Activated T-helper 1 cell treated with Interleukin-2 at 50 U/mL for 16 hours (primary cell): ENCODE data around the gene IFNA14.
"Not testable (repeated sequence)": the region's sequence is repeated elsewhere in the genome, so short reads cannot be mapped to it uniquely, and the experiment has no call there.

Experiments
- DNase-seq: peaks from one replicate; pipeline ENCODE4 v3.0.0-alpha.2; 2020; ENCODE audit warnings: low read depth

IFNA14 gene

DNA sequence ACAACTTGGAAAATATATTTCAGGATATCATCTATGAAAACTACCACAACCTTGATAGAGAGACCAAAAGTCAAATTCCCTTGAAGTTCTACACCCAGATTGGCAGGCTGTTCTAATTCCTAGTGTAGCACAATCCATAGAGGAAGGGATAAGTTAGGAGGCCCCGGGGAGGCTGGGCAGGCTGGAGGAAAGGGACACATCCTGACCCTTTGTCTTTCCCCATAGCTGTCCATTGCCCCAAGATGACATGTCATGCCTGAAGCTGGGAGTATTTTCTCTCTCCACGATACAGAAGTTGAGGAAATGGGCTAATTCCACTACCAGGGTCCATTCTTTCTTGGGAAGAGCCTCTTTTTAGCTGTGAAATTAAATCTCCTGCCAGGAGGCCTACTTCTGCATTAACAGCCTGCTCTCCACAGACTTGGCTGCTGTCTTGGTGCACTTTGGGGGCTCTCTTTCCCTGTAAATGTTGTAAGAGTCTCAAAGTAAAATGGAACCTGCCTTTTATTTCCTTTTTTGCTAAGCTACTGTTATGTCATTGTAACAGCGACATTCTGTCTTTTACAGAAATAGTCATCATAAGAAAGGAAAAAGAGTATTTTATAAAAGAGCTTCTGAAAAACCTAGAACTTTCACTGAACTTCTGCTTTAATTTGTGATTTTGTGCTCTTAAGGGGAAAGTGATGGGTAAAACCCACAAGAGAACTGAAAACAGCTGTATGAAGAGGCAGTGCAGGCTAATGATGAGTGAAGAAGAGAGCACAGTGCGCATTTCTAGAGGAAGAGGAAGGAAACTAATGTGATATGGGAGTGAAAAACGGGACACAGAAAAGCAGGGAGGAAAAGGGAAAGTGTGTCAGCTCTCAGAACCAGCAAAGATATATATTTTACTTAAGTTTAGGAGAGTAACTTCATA is 26.1 kb downstream of the IFNA14 start:
- not testable (repeated sequence) for DNase-seq

DNA sequence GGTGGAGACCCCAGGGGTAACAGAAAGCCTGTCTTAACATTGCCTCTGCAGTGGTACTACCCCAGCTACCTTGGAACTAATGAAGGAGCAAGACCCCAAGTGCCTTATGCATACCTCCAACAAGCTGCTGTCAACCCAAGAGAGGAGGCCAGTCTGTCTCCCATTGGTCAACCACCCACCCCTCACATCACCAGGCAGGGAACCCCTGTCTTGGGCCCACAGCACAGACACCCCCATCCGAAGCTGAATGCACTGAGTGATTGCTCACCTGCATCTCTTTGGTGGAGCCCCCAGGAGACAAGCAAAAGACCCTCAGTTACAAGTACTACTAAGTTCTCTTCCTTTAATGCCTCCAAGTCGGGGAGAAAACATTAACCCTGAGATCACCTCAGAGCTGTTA is 27.6 kb downstream of the IFNA14 start:
- DNase-seq = not testable (repeated sequence)

DNA sequence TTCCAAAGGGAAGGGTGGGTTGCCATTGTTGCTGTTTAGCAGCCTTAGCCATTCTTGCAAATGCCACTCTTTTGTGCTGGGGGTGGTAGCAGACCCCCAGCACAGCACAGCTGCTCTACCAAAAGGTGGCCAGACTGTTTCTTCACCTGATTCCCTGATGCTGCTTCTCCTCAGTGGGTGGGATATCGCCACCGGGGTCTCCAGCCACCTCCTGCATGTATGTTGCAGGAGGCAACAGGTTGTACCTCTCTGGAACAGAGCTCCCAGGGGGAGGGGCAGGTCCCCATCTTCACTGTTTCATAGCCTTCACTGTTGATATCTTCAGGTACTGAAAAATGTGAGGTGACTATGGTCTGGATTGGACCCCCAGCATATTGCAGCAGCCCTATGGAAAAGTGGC is 29.0 kb downstream of the IFNA14 start:
- not testable (repeated sequence) for DNase-seq

DNA sequence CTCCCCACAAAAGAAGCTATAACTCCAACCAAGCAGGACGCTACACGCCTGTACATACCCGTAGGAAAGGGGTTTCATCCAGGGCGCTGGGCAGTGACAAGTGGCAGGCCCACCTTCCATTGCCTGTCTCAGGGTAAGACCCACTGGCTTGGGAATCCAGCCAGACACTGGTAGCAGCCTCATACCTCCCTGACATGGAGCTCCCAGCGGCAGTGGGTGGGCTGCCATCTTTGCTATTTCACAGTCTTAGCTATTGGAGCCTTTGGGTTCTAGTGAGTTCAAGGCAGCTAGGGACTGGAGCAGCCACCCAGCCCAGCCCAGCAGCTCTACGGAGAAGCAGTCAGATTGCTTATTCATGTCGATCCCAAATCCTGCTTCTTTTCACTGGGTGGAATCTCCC is 29.5 kb downstream of the IFNA14 start:
- no peak for DNase-seq

DNA sequence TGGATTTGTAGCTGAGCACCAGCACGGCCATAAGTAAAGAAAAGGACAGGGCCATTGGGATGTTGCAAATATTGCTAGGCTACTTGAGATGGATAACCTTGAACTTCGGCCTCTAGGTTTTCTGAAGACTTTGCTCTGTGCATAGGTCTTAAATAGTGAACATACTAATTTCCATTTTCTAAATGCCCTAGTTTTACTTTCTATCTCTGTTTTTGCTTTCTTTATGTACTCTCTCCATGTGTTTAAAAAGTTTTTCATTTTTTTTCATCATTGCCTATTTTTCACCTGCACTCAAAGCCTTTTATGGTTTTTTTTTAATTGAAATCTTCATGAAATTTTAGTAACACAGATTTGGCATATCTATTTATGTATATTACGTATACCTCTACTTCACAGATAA is 32.8 kb downstream of the IFNA14 start, which contains the start of gene IFNA10:
Gene IFNA10, minus strand, starts transcription at position 101 of the 400 bp plus-strand sequence. Its CDS starts 46 bp downstream, at position 55.
- DNase-seq = not testable (repeated sequence)

DNA sequence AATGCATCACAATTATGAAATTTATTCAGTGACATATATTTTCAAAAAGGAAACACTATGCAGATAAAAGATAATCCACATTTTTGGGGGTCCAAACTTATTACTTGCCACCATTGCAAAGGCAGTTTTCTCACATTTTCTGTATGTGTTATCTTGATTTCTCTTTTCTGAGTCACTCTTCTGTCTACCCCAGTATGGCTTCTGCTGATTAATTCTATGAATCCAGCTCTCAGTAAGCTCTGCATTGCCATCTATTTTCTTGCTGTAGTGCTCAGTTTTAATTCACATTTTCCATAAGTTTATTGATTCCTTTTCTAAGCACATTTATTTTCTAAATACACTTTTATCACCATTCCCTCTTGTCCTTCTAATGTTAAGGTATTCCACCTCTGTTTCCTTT is 34.6 kb downstream of the IFNA14 start:
- DNase-seq = no peak

DNA sequence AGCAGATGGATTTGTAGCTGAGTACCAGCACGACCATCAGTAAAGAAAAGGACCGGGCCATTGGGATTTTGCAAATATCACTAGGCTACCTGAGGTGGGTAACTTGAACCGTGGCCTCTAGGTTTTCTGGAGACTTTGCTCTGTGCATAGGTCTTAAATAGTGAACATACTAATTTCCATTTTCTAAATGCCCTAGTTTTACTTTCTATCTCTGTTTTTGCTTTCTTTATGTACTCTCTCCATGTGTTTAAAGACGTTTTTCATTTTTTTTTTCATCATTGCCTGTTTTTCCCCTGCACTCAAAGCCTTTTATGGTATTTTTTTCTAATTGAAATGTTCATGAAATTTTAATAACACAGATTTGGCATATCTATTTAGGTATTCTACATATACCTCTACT is 37.7 kb downstream of the IFNA14 start, which contains the start of gene IFNA7:
Gene IFNA7, minus strand, starts transcription at position 101 of the 400 bp plus-strand sequence. Its CDS starts 40 bp downstream, at position 61.
- DNase-seq = not testable (repeated sequence)

DNA sequence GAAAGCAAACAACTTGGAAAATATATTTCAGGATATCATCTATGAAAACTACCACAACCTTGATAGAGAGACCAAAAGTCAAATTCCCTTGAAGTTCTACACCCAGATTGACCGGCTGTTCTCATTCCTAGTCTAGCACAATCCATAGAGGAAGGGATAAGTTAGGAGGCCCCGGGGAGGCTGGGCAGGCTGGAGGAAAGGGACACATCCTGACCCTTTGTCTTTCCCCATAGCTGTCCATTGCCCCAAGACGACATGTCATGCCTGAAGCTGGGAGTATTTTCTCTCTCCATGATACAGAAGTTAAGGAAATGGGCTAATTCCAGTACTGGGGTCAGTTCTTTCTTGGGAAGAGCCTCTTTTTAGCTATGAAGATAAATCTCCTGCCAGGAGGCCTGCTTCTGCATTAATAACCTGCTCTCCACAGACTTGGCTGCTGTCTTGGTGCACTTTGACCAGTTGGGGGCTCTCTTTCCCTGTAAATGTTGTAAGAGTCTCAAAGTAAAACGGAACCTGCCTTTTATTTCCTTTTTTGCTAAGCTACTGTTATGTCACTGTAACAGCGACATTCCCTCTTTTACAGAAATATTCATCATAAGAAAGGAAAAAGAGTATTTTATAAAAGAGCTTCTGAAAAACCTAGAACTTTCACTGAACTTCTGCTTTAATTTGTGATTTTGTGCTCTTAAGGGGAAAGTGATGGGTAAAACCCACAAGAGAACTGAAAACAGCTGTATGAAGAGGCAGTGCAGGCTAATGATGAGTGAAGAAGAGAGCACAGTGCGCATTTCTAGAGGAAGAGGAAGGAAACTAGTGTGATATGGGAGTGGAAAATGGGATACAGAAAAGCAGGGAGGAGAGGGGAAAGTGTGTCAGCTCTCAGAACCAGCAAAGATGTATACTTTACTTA is 44.7 kb downstream of the IFNA14 start:
- not testable (repeated sequence) for DNase-seq
